G401 (cell line): ENCODE data around the gene ECT2L. TPM values are rescaled to one million over a fixed set of nuclear protein-coding genes. Genes with fewer than 3 reads are reported as not detected.
"Not testable (repeated sequence)": the region's sequence is repeated elsewhere in the genome, so short reads cannot be mapped to it uniquely, and the experiment has no call there.

Experiments
- DNase-seq: peaks from one replicate; pipeline ENCODE4 v3.0.0-alpha.2; 2015; ENCODE audit warnings: low spot score
- in situ Hi-C: cut with HindIII; loops from 2 replicates; pipeline ENCODE4 v1.10.0; 2016; ENCODE audit warnings: low sequenced_read_pairs, mixed read lengths
- total RNA-seq: library from RNA; depleted of rRNA; stranded (reverse); fragments of >200 nt; shearing (Covaris generic); gene quantifications from 2 replicates; pipeline ENCODE4 v1.2.3, GENCODE V29; 2014; rRNA removed

ECT2L gene
- total RNA-seq, 1 experiment from 2014 or later, result not detected

- in situ Hi-C loops, result no loop called here
Measured at GRCh38 chr6:138909511-138909910, 113.6 kb downstream of the ECT2L start.

GRCh38 chr6:138909975-138910374 lies 114.1 kb downstream of the ECT2L start:
- in situ Hi-C loops, result no loop called here

More at GRCh38 chr6:138909511-138909910, 113.6 kb downstream of the ECT2L start:
- no peak for DNase-seq

GRCh38 chr6:138912308-138912707 lies 116.4 kb downstream of the ECT2L start:
- in situ Hi-C loops, result no loop called here
- DNase-seq, result no peak

More at GRCh38 chr6:138909975-138910374, 114.1 kb downstream of the ECT2L start:
- DNase-seq, result no peak

GRCh38 chr6:138914701-138915100 lies 118.8 kb downstream of the ECT2L start:
- no peak for DNase-seq
- in situ Hi-C loops, result no loop called here

GRCh38 chr6:138920906-138921305 lies 125.0 kb downstream of the ECT2L start:
- DNase-seq, result no peak
- in situ Hi-C loops, result no loop called here

GRCh38 chr6:138923561-138923960 lies 127.7 kb downstream of the ECT2L start:
- no peak for DNase-seq
- in situ Hi-C loops, result no loop called here

- no peak for DNase-seq
- in situ Hi-C loops, result no loop called here
Measured at GRCh38 chr6:138925806-138926205, 129.9 kb downstream of the ECT2L start.

GRCh38 chr6:138926579-138926978 lies 130.7 kb downstream of the ECT2L start:
- in situ Hi-C loops, result no loop called here
- DNase-seq, result no peak

GRCh38 chr6:138931660-138932059 lies 135.8 kb downstream of the ECT2L start:
- DNase-seq, result no peak
- in situ Hi-C loops, result no loop called here

- DNase-seq, in situ Hi-C loops: not testable (repeated sequence)
Measured at GRCh38 chr6:138936873-138937272, 141.0 kb downstream of the ECT2L start.

GRCh38 chr6:138943089-138943625 lies 147.3 kb downstream of the ECT2L start:
- in situ Hi-C loops, result no loop called here
- DNase-seq, result no peak

- in situ Hi-C loops, result no loop called here
- no peak for DNase-seq
Measured at GRCh38 chr6:138944412-138944811, 148.5 kb downstream of the ECT2L start.

GRCh38 chr6:138945354-138945753 lies 149.5 kb downstream of the ECT2L start:
- DNase-seq, result no peak
- in situ Hi-C loops, result no loop called here

- in situ Hi-C loops, result no loop called here
- no peak for DNase-seq
Measured at GRCh38 chr6:138948004-138948403, 152.1 kb downstream of the ECT2L start.

- in situ Hi-C loops, result no loop called here
- no peak for DNase-seq
Measured at GRCh38 chr6:138948546-138949179, 152.8 kb downstream of the ECT2L start.

- DNase-seq, result no peak
Measured at GRCh38 chr6:138953451-138953850, 157.6 kb downstream of the ECT2L start.

More at GRCh38 chr6:138953451-138953850, 157.6 kb downstream of the ECT2L start:
- in situ Hi-C loops, result no loop called here

Other genes starting within 250 kb of the ECT2L start
- gene CCDC28A, start 22.3 kb upstream of the ECT2L start, total RNA-seq, result 27.4 and 27.6 TPM in 2 replicates
- gene REPS1, start 192.2 kb downstream of the ECT2L start, total RNA-seq, result 38.8 and 46.0 TPM in 2 replicates
- gene ABRACL, start 232.7 kb downstream of the ECT2L start, total RNA-seq, result 46.0 and 72.8 TPM in 2 replicates